HEK293 (cell line): ENCODE measurements around the gene MBLAC1.
A peak's percentile ranks its signal among the peaks of the same experiment; 100 is the strongest.

Source experiments
- CTCF ChIA-PET: fragments of 350-600 bp; formaldehyde crosslinking; extraction: SDS; loops from one replicate; lab custom pipeline; 2021; ENCODE audit warnings: antibody characterized with exemption; lab: Yijun Ruan, JAX
- POLR2A ChIA-PET: fragments of 300-600 bp; formaldehyde crosslinking; extraction: SDS; loops from one replicate; lab custom pipeline; 2020; ENCODE audit warnings: antibody characterized with exemption, inconsistent platforms; lab: Yijun Ruan, JAX
- H3K27ac ChIP-seq: fragments of 200-500 bp; sonication (Bioruptor generic); 2 replicates; pipeline ENCODE4 v1.5.1; 2014; ENCODE audit warnings: low read depth, low read length, control low read depth, inconsistent platforms; ENCODE audit errors: extremely low read depth
- H3K36me3 ChIP-seq, 2 experiments: fragments of 200-500 bp in 1 of 2; sonication (Bioruptor generic) in 1 of 2; 1 replicate in 1 of 2; 2 replicates in 1 of 2; pipeline ENCODE4 v1.5.1; 2014 to 2017; ENCODE audit warnings: inconsistent platforms in 2 of 2, low read length in 2 of 2; ENCODE audit not compliant: control insufficient read depth in 2 of 2, insufficient read depth in 1 of 2
- H3K4me1 ChIP-seq: fragments of 200-500 bp; sonication (Bioruptor generic); 2 replicates; pipeline ENCODE4 v1.5.1; 2014; ENCODE audit warnings: mild to moderate bottlenecking, low read length, inconsistent platforms; ENCODE audit not compliant: control insufficient read depth, insufficient read depth
- H3K4me3 ChIP-seq: 2 replicates; pipeline ENCODE4 v1.5.1; 2011; ENCODE audit warnings: low read depth, mild to moderate bottlenecking, control low read depth, low read length, moderate library complexity
- H3K9me3 ChIP-seq: fragments of 200-500 bp; sonication (Bioruptor generic); 2 replicates; pipeline ENCODE4 v1.5.1; 2014; ENCODE audit warnings: low read depth, low read length, inconsistent platforms; ENCODE audit not compliant: control insufficient read depth, insufficient read depth
- KLF16 ChIP-seq: fragments of 450-650 bp; formaldehyde crosslinking; IDR thresholded peaks from 2 replicates; pipeline ENCODE4 v1.5.1; 2017; ENCODE audit warnings: missing biosample characterization, missing genetic modification characterization
- ZBTB7A ChIP-seq: fragments of 450-650 bp; formaldehyde crosslinking; IDR thresholded peaks from 2 replicates; pipeline ENCODE4 v1.5.1; 2016; ENCODE audit warnings: low read depth, missing biosample characterization, missing genetic modification characterization
- ZFP41 ChIP-seq: fragments of 450-650 bp; formaldehyde crosslinking; IDR thresholded peaks from 2 replicates; pipeline ENCODE4 v1.5.1; 2016; ENCODE audit warnings: missing biosample characterization, missing genetic modification characterization, borderline replicate concordance
- ZNF280D ChIP-seq: fragments of 450-650 bp; formaldehyde crosslinking; IDR thresholded peaks from 2 replicates; pipeline ENCODE4 v1.5.1; 2016; ENCODE audit warnings: missing biosample characterization, missing genetic modification characterization
- ZNF335 ChIP-seq: fragments of 450-650 bp; formaldehyde crosslinking; conservative IDR thresholded peaks from 2 replicates; pipeline ENCODE4 v1.5.1; 2016; ENCODE audit warnings: missing biosample characterization, missing genetic modification characterization
- ZNF426 ChIP-seq: fragments of 450-650 bp; formaldehyde crosslinking; IDR thresholded peaks from 2 replicates; pipeline ENCODE4 v1.5.1; 2017; ENCODE audit warnings: missing biosample characterization, missing genetic modification characterization, mild to moderate bottlenecking, inconsistent platforms, moderate library complexity
- ZNF449 ChIP-seq: fragments of 450-650 bp; formaldehyde crosslinking; IDR thresholded peaks from 2 replicates; pipeline ENCODE4 v1.5.1; 2017; ENCODE audit warnings: missing biosample characterization, mild to moderate bottlenecking, missing genetic modification characterization, moderate library complexity
- ZNF645 ChIP-seq: fragments of 450-650 bp; formaldehyde crosslinking; IDR thresholded peaks from 2 replicates; pipeline ENCODE4; 2016; ENCODE audit warnings: missing biosample characterization, missing genetic modification characterization
- ZNF843 ChIP-seq: fragments of 450-650 bp; formaldehyde crosslinking; IDR thresholded peaks from 2 replicates; pipeline ENCODE4 v1.5.1; 2016; ENCODE audit warnings: missing biosample characterization, missing genetic modification characterization
- TF ChIP-seq, protein P1 (sequence below): fragments of 450-650 bp; formaldehyde crosslinking; IDR thresholded peaks from 2 replicates; pipeline ENCODE4 v1.5.1; 2017; ENCODE audit warnings: missing biosample characterization, missing genetic modification characterization
- TF ChIP-seq, protein P2 (sequence below): fragments of 450-650 bp; formaldehyde crosslinking; IDR thresholded peaks from 2 replicates; pipeline ENCODE4 v1.5.1; 2016; ENCODE audit warnings: missing biosample characterization, missing genetic modification characterization

Gene MBLAC1

DNA sequence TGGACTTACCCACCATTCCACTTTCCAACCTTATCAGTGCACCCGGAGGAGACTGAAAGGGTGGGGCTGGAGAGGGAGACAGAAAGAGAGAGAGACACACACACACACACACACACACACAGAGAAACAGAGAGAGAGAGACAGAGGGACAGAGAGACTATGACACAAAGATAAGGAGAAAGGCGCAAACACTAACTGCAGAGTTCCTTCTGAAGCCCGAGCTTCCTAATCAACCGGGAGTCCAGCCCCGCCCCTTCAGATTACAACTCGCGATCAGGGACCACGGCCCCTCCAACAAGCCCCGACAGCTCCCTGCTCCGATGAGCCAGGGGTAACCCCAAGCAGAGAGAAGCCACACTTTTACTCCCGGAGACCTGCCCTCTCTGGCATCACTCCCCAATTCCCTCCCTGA lies 41.2 kb downstream of the MBLAC1 start (continued):
- TF ChIP-seq ZNF645 (tag by site-specific recombination) (peak; percentile 20; the same call in 1 of the 2 replicates), ZBTB7A (tag by site-specific recombination) (peak; percentile 77; the same call in 1 of the 2 replicates), ZNF843 (tag by site-specific recombination) (no peak), ZNF280D (tag by site-specific recombination) (no peak), ZFP41 (no peak), ZNF449 (tag by site-specific recombination) (no peak), KLF16 (tag by site-specific recombination) (peak; percentile 55; the same call in 1 of the 2 replicates)
- TF ChIP-seq, protein P1, sequence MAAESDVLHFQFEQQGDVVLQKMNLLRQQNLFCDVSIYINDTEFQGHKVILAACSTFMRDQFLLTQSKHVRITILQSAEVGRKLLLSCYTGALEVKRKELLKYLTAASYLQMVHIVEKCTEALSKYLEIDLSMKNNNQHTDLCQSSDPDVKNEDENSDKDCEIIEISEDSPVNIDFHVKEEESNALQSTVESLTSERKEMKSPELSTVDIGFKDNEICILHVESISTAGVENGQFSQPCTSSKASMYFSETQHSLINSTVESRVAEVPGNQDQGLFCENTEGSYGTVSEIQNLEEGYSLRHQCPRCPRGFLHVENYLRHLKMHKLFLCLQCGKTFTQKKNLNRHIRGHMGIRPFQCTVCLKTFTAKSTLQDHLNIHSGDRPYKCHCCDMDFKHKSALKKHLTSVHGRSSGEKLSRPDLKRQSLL (tag by site-specific recombination) = no peak
- TF ChIP-seq, protein P2, sequence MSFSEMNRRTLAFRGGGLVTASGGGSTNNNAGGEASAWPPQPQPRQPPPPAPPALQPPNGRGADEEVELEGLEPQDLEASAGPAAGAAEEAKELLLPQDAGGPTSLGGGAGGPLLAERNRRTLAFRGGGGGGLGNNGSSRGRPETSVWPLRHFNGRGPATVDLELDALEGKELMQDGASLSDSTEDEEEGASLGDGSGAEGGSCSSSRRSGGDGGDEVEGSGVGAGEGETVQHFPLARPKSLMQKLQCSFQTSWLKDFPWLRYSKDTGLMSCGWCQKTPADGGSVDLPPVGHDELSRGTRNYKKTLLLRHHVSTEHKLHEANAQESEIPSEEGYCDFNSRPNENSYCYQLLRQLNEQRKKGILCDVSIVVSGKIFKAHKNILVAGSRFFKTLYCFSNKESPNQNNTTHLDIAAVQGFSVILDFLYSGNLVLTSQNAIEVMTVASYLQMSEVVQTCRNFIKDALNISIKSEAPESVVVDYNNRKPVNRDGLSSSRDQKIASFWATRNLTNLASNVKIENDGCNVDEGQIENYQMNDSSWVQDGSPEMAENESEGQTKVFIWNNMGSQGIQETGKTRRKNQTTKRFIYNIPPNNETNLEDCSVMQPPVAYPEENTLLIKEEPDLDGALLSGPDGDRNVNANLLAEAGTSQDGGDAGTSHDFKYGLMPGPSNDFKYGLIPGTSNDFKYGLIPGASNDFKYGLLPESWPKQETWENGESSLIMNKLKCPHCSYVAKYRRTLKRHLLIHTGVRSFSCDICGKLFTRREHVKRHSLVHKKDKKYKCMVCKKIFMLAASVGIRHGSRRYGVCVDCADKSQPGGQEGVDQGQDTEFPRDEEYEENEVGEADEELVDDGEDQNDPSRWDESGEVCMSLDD (tag by site-specific recombination) = peak; percentile 37; the same call in 1 of the 2 replicates

DNA sequence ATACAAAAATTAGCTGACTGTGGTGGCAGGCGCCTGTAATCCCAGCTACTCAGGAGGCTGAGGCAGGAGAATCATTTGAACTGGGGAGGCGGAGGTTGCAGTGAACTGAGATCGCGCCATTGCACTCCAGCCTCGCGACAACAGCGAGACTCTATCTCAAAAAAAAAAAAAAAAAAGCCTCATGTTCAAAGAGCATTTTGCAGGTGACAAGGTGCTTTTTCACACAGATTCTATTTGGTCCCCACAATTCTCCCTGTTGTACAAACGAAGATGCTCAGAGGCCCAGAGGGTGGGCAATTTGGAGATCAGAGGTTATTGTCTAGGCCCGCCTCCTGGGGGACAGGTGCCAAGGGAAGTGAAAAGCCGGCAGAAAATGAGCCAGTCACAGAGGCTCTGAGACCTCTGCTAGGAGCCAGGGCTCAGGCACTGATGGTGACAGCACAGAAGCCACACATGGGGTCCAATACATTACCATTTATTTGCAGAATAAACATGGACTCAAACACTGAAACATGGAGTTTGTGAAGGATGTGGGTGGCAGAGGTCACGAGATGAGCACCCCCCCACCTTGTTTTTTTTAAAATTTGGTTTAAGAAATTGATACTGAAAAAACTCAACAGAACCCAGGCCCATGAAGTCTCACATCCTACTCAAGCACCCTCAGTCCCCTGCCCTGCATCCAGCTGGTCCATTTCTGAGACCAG lies 42.5 kb downstream of the MBLAC1 start:
- TF ChIP-seq ZNF426 (tag by site-specific recombination) = no peak
- TF ChIP-seq ZNF335 = peak; percentile 29; the same call in 1 of the 2 replicates
- TF ChIP-seq, all 188 proteins: peak for 1
- H3K27ac ChIP-seq = no peak overlapping the region
- POLR2A ChIA-PET = interaction anchor here (0.6 kb wide), 3 partner anchors 11 to 1682 kb away, joined by 3 read pairs; no protein-coding TSS in a partner anchor
- H3K9me3 ChIP-seq = no peaks in the 10 kb centered on the region
- peaks cover 5% of the 10 kb centered on the region for H3K4me1 ChIP-seq
- CTCF ChIA-PET = no interaction called here
- H3K4me3 ChIP-seq = no peak overlapping the region
- no peaks in the 10 kb centered on the region for H3K36me3 ChIP-seq
